Measurements from ENCODE around the gene RAB3IL1. TPM values are rescaled to one million over a fixed set of nuclear protein-coding genes. Genes with fewer than 3 reads are reported as not detected.

Gene RAB3IL1
- total RNA-seq, 6 experiments from 2014 or later: 5.3 to 8.8 (median 7.9) TPM

- no peak for DNase-seq
- 0 out of 2 replicates have a peak overlapping the region, but pooled peaks have one; percentile 22 for H3K4me3 Mint-ChIP-seq
- TF ChIP-seq CTCF (IDR thresholded peaks at IDR 0.05): no peak
- H3K27me3 Mint-ChIP-seq (ENCODE audit: insufficient read depth): no peaks in the 10 kb centered on the region; the same call in 1 of the 2 replicates
- H3K4me1 Mint-ChIP-seq (ENCODE audit: low read depth): peaks cover 40% of the 10 kb centered on the region
- H3K27ac Mint-ChIP-seq: 0 out of 2 replicates have a peak overlapping the region, but pooled peaks have one; percentile 45
- H3K36me3 Mint-ChIP-seq (ENCODE audit: low read depth): peaks cover 14% of the 10 kb centered on the region
- H3K9me3 Mint-ChIP-seq: no peaks in the 10 kb centered on the region
Observed at GRCh38 chr11:61892085-61892370, 25.3 kb downstream of the RAB3IL1 start.

- no peaks in the 10 kb centered on the region for H3K9me3 Mint-ChIP-seq
- TF ChIP-seq CTCF (IDR thresholded peaks at IDR 0.05): no peak
- peak; percentile 62 for DNase-seq
- H3K27me3 Mint-ChIP-seq (ENCODE audit: insufficient read depth): no peaks in the 10 kb centered on the region; the same call in 1 of the 2 replicates
- H3K4me3 Mint-ChIP-seq: peak within 1 kb of the TSS; percentile 91
- peak within 1 kb of the TSS; percentile 58 for H3K27ac Mint-ChIP-seq
- H3K4me1 Mint-ChIP-seq (ENCODE audit: low read depth): peaks cover 45% of the 10 kb centered on the region
- peaks cover 19% of the 10 kb centered on the region for H3K36me3 Mint-ChIP-seq (ENCODE audit: low read depth)
Observed at GRCh38 chr11:61891331-61892084, 25.9 kb downstream of the RAB3IL1 start, which contains the start of gene FADS3. TSS of gene FADS3 (minus strand) at chr11:61891545. CDS start at chr11:61891381, 164 bp downstream.

- TF ChIP-seq CTCF (IDR thresholded peaks at IDR 0.05): peak; percentile 51; the same call in 1 of the 2 replicates
- Mint-ChIP-seq H3K27me3 (ENCODE audit: insufficient read depth) (no peaks in the 10 kb centered on the region; the same call in 1 of the 2 replicates), H3K27ac (peak overlapping the region; percentile 58), H3K4me1 (ENCODE audit: low read depth) (peaks cover 46% of the 10 kb centered on the region), H3K36me3 (ENCODE audit: low read depth) (peaks cover 21% of the 10 kb centered on the region), H3K4me3 (peak overlapping the region; percentile 91), H3K9me3 (no peaks in the 10 kb centered on the region)
- peak; percentile 80 for DNase-seq
Observed at GRCh38 chr11:61890529-61891330, 26.6 kb downstream of the RAB3IL1 start.

- H3K4me3 Mint-ChIP-seq: peak overlapping the region; percentile 91
- no peaks in the 10 kb centered on the region; the same call in 1 of the 2 replicates for H3K27me3 Mint-ChIP-seq (ENCODE audit: insufficient read depth)
- no peak for TF ChIP-seq CTCF (IDR thresholded peaks at IDR 0.05)
- no peaks in the 10 kb centered on the region for H3K9me3 Mint-ChIP-seq
- peak overlapping the region; percentile 58 for H3K27ac Mint-ChIP-seq
- no peak for DNase-seq
- peaks cover 21% of the 10 kb centered on the region for H3K36me3 Mint-ChIP-seq (ENCODE audit: low read depth)
- H3K4me1 Mint-ChIP-seq (ENCODE audit: low read depth): peaks cover 51% of the 10 kb centered on the region
Observed at GRCh38 chr11:61889831-61890230, 27.5 kb downstream of the RAB3IL1 start.

GRCh38 chr11:61888590-61888989, 28.8 kb downstream of the RAB3IL1 start:
- peaks cover 21% of the 10 kb centered on the region for H3K36me3 Mint-ChIP-seq (ENCODE audit: low read depth)
- no peak for TF ChIP-seq CTCF (IDR thresholded peaks at IDR 0.05)
- DNase-seq: no peak
- peak overlapping the region; percentile 84 for H3K27ac Mint-ChIP-seq
- peaks cover 39% of the 10 kb centered on the region for H3K4me1 Mint-ChIP-seq (ENCODE audit: low read depth)
- peak overlapping the region; percentile 70 for H3K4me3 Mint-ChIP-seq
- no peaks in the 10 kb centered on the region for H3K9me3 Mint-ChIP-seq
- no peaks in the 10 kb centered on the region; the same call in 1 of the 2 replicates for H3K27me3 Mint-ChIP-seq (ENCODE audit: insufficient read depth)
